ENCODE measurements around the gene ITGB3.
"Not testable (repeated sequence)": the region's sequence is repeated elsewhere in the genome, so short reads cannot be mapped to it uniquely, and the experiment has no call there.

Gene ITGB3

DNA sequence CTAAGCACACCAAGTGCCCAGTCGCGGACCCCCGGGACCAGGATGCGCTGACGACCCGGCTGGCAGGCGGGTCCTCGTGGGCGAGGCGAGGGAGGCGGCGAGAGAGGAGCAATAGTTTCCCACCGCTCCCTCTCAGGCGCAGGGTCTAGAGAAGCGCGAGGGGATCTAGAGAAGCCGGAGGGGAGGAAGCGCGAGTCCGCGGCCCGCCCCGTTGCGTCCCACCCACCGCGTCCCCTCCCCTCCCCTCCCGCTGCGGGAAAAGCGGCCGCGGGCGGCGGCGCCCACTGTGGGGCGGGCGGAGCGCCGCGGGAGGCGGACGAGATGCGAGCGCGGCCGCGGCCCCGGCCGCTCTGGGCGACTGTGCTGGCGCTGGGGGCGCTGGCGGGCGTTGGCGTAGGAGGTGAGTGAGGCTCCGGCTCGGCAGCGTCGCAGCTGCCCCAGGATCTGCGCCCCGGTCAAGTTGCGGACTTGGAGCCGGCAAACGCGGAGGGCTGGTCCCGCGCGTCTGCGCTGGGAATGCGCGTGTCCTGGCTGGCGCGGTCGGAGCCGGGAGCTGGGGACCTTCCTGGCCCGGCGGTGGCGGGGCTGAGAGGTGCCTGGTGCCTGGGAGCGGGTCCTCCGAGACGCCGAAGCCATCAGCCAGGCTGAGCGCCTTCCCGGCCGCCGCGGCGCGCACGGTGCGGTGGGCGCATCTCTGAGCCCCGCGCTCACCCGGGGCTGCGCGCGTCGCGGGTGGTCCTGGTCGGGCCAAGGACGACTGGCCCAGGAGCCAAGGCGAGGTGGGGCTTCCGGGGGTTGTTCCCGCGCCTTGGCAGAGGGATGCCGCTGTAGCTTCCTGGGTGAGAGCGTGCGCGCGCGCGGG is at the start of gene ITGB3:
TSS of gene ITGB3 (plus strand) at position 287 of the 862 bp plus-strand sequence. CDS start at position 322, 35 bp downstream.
- peak; percentile 22 for DNase-seq (ENCODE audit: low read depth in 2 of 2, low spot score in 1 of 2)

DNA sequence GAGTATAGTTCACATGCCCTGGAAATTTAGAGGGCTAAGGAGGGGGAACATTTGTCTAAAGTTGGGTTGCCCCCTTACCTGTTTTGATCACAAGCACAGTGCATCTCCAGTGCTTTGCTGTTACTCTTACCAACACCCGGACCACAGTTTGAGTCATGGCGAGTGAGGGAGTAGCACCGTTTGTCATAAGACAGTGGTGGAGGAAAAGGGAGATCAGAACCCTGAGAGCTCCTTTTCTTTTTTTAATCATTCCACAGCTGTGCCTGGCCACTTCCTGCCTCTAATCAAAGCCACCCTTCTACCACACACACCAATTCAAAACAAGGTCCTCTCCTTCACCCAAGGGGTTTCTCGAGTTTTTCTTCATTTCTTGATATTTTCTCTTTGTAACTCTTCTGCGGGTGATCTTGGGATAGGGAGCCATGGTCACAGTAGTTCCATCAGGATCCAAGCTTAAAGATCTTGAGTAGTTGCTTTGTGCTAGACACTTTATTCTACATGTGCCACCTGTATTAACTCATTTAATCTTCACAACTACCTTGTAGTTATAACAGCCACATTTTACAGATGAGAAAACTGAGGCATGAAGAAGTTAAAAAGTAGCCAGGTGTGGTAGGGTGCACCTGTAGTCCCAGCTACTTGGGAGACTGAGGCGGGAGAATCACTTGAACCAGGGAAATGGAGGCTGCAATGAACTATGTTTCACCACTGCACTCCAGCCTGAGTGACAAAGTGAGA is 49.5 kb upstream of the ITGB3 start:
- DNase-seq (ENCODE audit: low read depth in 2 of 2, low spot score in 1 of 2) = peak in 1 of 2 donors; percentile 31

GRCh38 chr17:47204722-47205418 is 48.8 kb upstream of the ITGB3 start:
- DNase-seq (ENCODE audit: low read depth in 2 of 2, low spot score in 1 of 2) = no peak

DNA sequence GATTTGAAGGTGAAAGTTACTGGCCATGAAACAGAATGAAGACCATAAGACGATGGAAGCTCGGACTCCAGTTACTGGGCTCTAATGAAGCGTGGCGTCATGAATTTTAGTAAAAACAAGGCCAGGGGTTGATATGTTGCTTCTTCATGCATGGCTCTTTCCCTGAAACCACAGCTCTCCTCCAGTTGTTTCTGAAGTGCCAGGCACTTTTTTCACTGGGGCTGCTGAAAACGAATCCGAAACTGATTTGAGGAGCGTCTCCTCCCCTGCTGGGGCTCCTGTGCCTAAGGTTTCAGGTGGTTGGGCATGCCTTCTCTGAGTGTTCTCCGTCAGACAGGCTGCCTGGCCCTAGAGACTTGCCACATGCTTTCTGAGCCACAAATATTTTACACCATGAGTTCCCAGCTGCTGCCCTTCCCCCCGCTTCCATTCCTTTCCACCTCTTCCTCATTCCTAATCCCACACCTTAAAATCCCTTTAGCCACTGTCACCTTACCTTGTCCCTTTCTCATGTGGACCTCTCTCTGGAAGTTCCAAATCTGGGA is 48.1 kb upstream of the ITGB3 start:
- peak in 1 of 2 donors; percentile 29 for DNase-seq (ENCODE audit: low read depth in 2 of 2, low spot score in 1 of 2)

- DNase-seq (ENCODE audit: low read depth in 2 of 2, low spot score in 1 of 2) = no peak
These were observed 46.2 kb upstream of the ITGB3 start for GRCh38 chr17:47207143-47208067.

GRCh38 chr17:47208744-47209488 is 44.7 kb upstream of the ITGB3 start, which contains the start of gene MYL4:
Gene MYL4, plus strand, starts transcription at chr17:47209348. Its CDS starts 75 bp downstream, at chr17:47209423.
- no peak for DNase-seq (ENCODE audit: low read depth in 2 of 2, low spot score in 1 of 2)

GRCh38 chr17:47209499-47209898 is 44.1 kb upstream of the ITGB3 start:
- DNase-seq (ENCODE audit: low read depth in 2 of 2, low spot score in 1 of 2) = no peak

- DNase-seq (ENCODE audit: low read depth in 2 of 2, low spot score in 1 of 2) = no peak
These were observed 43.5 kb upstream of the ITGB3 start for GRCh38 chr17:47210105-47210504.

DNA sequence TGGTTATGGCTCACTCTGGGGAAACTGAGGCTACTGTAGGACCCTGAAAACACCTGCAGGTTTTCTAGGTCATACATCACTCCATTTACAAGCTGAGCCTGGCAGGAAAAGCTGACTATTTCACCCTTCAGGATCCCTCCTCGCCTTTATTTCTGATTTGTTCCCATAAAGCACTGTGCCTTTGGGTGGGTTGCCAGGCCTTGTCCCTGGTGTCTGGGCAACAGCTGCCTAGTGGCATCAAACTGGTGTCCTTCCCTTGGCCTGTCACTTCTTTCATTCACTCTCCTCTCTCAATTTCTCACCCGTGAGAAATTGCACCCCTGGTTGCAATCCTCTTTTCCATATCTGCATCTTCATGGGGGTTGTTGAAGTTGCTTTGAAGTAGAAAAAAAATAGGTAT is 42.8 kb upstream of the ITGB3 start:
- no peak for DNase-seq (ENCODE audit: low read depth in 2 of 2, low spot score in 1 of 2)

DNA sequence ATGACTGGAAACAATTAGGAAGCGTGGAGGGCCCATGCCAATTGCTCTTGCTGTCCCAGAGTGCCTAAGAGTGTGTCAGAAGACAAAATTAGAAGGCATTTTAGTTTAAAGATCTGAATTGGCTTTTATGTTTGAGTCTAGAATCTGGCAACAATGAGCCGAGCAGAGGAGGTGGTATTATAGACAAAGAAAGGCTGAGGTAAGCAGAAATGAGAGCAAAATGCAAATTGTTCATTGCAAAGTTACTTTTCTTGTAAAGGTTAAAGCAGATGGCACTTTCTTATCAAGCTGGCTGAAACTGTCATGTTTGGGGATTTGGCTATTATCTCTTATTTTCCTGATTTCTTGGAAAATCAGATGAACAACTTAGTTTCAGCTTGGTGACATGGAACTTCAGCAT is 41.2 kb upstream of the ITGB3 start:
- no peak for DNase-seq (ENCODE audit: low read depth in 2 of 2, low spot score in 1 of 2)

DNA sequence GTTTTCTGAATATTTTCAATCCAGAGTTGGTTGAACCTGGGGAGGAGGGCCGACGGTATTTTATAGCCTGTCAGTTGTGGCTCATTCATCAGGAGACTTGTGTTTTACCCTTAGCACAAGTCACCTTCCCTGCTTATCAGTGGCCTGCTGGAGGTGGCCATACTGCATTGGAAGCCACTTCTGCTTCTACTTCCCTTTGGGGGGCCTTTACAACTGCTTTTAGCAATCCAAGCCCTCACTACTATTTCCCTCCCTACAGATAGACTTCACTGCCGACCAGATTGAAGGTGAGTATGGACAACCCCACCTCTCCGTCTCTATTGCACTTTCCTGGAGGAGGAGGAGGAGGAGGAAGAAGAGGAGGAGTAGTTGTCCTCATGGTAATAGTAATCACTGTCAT is 40.1 kb upstream of the ITGB3 start:
- no peak for DNase-seq (ENCODE audit: low read depth in 2 of 2, low spot score in 1 of 2)

- DNase-seq (ENCODE audit: low read depth in 2 of 2, low spot score in 1 of 2) = no peak
These were observed 38.7 kb upstream of the ITGB3 start for GRCh38 chr17:47214931-47215330.

DNA sequence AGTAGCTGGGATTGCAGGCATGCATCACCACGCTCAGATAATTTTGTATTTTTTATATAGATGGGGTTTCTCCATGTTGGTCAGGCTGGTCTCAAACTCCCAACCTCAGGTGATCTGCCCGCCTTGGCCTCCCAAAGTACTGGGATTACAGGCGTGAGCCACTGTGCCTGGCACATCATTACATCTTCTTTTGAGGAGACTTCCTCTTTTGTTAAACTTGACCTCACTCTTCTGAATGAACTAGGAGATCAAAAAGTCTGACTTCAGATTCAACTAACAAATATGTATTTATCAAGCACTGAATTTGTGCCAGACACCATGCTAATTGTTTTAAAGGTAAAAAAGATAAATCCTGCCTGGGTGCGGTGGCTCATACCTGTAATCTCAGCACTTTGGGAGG is 36.8 kb upstream of the ITGB3 start:
- DNase-seq (ENCODE audit: low read depth in 2 of 2, low spot score in 1 of 2) = not testable (repeated sequence)

DNA sequence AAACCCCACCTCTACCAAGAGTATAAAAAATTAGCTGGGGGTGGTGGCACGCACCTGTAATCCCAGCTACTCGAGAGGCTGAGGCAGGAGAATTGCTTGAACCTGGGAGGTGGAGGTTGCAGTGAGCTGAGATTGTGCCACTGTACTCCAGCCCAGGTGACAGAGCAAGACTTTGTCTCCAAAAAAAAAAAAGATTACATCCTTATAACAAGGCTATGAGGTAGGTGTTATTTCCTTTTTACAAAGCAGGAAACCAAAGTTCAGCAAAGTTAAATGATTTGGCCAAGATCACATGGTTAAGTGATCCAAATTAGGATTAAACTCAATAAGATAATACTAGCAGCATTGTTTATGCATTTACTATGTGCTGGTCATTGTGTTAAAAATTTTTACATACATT is 36.3 kb upstream of the ITGB3 start:
- DNase-seq (ENCODE audit: low read depth in 2 of 2, low spot score in 1 of 2) = not testable (repeated sequence)

- no peak for DNase-seq (ENCODE audit: low read depth in 2 of 2, low spot score in 1 of 2)
These were observed 34.7 kb upstream of the ITGB3 start for GRCh38 chr17:47218896-47219430.

DNA sequence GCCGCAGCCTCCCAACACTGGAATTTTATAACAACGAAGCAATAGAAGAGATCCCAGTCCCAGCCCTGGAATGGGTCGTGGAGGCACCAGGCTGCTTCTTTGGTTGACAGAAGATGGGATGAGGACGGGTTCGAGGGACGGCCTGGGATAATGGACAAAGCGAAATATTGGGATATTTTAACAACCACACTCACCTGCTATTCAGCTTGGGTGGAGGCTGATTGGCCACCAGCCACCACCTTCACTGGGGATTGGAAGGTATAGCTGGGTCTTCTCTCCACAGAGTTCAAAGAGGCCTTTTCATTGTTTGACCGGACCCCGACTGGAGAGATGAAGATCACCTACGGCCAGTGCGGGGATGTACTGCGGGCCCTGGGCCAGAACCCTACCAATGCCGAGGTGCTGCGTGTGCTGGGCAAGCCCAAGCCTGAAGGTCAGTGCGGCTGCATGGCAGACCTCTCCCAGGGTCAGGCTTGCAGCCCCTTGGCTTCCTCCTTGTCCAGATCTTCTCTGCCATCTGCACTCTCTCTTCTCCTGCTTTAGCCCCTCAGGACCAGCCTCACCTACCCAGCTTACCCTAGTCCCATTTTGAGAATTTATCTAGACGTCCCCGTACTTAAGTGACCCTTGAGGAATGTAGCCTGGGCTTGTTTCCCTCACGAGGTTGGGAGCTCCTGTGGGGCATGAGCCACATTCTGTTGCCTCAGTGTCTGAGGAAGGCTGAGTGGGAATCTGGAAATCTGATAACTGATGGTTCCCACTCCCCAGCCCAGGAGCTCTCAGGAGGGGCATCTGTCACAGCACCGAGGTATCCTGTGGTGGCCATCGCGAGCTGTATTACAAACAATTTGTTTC is 33.8 kb upstream of the ITGB3 start:
- no peak for DNase-seq (ENCODE audit: low read depth in 2 of 2, low spot score in 1 of 2)

- DNase-seq (ENCODE audit: low read depth in 2 of 2, low spot score in 1 of 2) = no peak
These were observed 33.1 kb upstream of the ITGB3 start for GRCh38 chr17:47220531-47220999.

GRCh38 chr17:47221154-47221553 is 32.5 kb upstream of the ITGB3 start:
- DNase-seq (ENCODE audit: low read depth in 2 of 2, low spot score in 1 of 2) = no peak

Data from stimulated activated CD8-positive, alpha-beta memory T cell treated with anti-CD3 and anti-CD28 coated beads, Interleukin-4, amount 100 ng/mL, for 1 hour (primary cell).